SK-N-SH (cell line): Measurements from ENCODE around the gene PROSER3.

Experiments used
- ELF1 ChIP-seq: IDR thresholded peaks from 2 replicates; pipeline ENCODE4 v1.4.0; 2012
- POLR2AphosphoS5 ChIP-seq: IDR thresholded peaks from 2 replicates; pipeline ENCODE4 v1.6.1; 2012; ENCODE audit warnings: low read depth, low read length
- REST ChIP-seq: IDR thresholded peaks from 2 replicates; pipeline ENCODE4 v1.6.1; 2012; ENCODE audit warnings: mild to moderate bottlenecking, low read depth, low read length, moderate library complexity
- SMC3 ChIP-seq: IDR thresholded peaks from 2 replicates; pipeline ENCODE4 v1.6.1; 2012; ENCODE audit warnings: low read depth, low read length, improper control_type of control experiment
- YY1 ChIP-seq: IDR thresholded peaks from 2 replicates; pipeline ENCODE4 v1.4.0; 2012; ENCODE audit warnings: low read depth, mild to moderate bottlenecking

GRCh38 chr19:35775298-35776101 is 17.5 kb downstream of the PROSER3 start, which contains the start of gene ARHGAP33:
- no peak for TF ChIP-seq SMC3
- TF ChIP-seq REST = no peak
- no peak for TF ChIP-seq POLR2AphosphoS5
- no peak for TF ChIP-seq YY1
- no peak for TF ChIP-seq ELF1
